Prostate gland (tissue), 2 donors: Measurements from ENCODE around the gene IGF1R.

ENCODE experiments used
- CTCF ChIP-seq, 4 experiments: fragments of 200-600 bp in 2 of 4; fragments of 450-650 bp in 2 of 4; sonication (generic) in 2 of 4; IDR thresholded peaks; 1 replicate in 3 of 4; 2 replicates in 1 of 4; pipeline ENCODE4 v1.5.1; 2016 to 2019; ENCODE audit warnings: antibody characterized with exemption in 4 of 4, mild to moderate bottlenecking in 2 of 4, moderate library complexity in 2 of 4
- POLR2A ChIP-seq: fragments of 450-650 bp; IDR thresholded peaks from one replicate; pipeline ENCODE4 v1.6.1; 2016; ENCODE audit warnings: antibody characterized with exemption, mild to moderate bottlenecking
- POLR2AphosphoS5 ChIP-seq: sonication (generic); formaldehyde crosslinking; IDR thresholded peaks from one replicate; pipeline ENCODE4 v1.6.1; 2017; ENCODE audit warnings: antibody characterized with exemption

- no peak for TF ChIP-seq CTCF (IDR thresholded peaks at IDR 0.05)
- no peak for TF ChIP-seq POLR2A
- TF ChIP-seq POLR2AphosphoS5: no peak
Observed at GRCh38 chr15:99009741-99010330, 361.5 kb downstream of the IGF1R start.
